T-cell (primary cell): ENCODE data around the gene TXNDC2. TPM values are rescaled to one million over a fixed set of nuclear protein-coding genes. Genes with fewer than 3 reads are reported as not detected.
"Not testable (repeated sequence)": the region's sequence is repeated elsewhere in the genome, so short reads cannot be mapped to it uniquely, and the experiment has no call there.

Source experiments
- ATAC-seq, 4 experiments: fragments of 200-7000 bp in 3 of 4; fragments of 150-1000 bp in 1 of 4; cut with Tn5 transposase; replicated peaks in 1 of 4; 1 replicate in 3 of 4; 2 replicates in 1 of 4; pipeline ENCODE4 v1.10.0; 2021; ENCODE audit warnings: moderate library complexity in 3 of 4, mild to moderate bottlenecking in 2 of 4, moderate number of reproducible peaks in 1 of 4
- CTCF ChIA-PET, 2 donors: fragments of 300-600 bp; sonication (Branson Sonifier 250); formaldehyde crosslinking; loops; one replicate each; lab custom pipeline; 2022; ENCODE audit warnings: antibody characterized with exemption in 2 of 2; lab: Charles Lee
- POLR2A ChIA-PET, 2 donors: fragments of 300-600 bp; sonication (Branson Sonifier 250); formaldehyde crosslinking; loops; one replicate each; lab custom pipeline; 2022; ENCODE audit warnings: antibody characterized with exemption in 2 of 2; lab: Charles Lee
- DNase-seq, 35 experiments: peaks; one replicate each; pipeline versions ENCODE4 v3.0.0 to v3.0.0-alpha.2; 2013 to 2023
- H3K27ac ChIP-seq: one replicate; pipeline ENCODE4 v1.5.1; 2013; ENCODE audit warnings: low read length
- H3K27me3 ChIP-seq, 2 experiments: replicated peaks in 1 of 2; 1 replicate in 1 of 2; 2 replicates in 1 of 2; pipeline versions ENCODE4 v1.6.1 to v1.7.0; 2013; ENCODE audit warnings: low read length in 1 of 2, mixed read lengths in 1 of 2; ENCODE audit not compliant: control insufficient read depth in 2 of 2, insufficient read depth in 2 of 2; ENCODE audit errors: extremely low read depth in 1 of 2
- H3K36me3 ChIP-seq, 2 donors: 1 replicate in 1 of 2; 2 replicates in 1 of 2; pipeline versions ENCODE4 v1.6.1 to v1.7.0; 2013; ENCODE audit warnings: low read length in 1 of 2; ENCODE audit not compliant: control insufficient read depth in 2 of 2, insufficient read depth in 1 of 2; ENCODE audit errors: extremely low read depth in 1 of 2
- H3K4me1 ChIP-seq, 2 experiments: 1 replicate in 1 of 2; 2 replicates in 1 of 2; pipeline versions ENCODE4 v1.6.1 to v1.7.0; 2013; ENCODE audit warnings: low read length in 2 of 2, mixed read lengths in 1 of 2; ENCODE audit not compliant: insufficient read depth in 2 of 2, control insufficient read depth in 1 of 2; ENCODE audit errors: extremely low read depth in 1 of 2
- H3K4me3 ChIP-seq, 2 donors: 1 replicate in 1 of 2; 2 replicates in 1 of 2; pipeline versions ENCODE4 v1.5.1 to v1.7.0; 2013; ENCODE audit warnings: mild to moderate bottlenecking in 2 of 2, low read length in 1 of 2, moderate library complexity in 1 of 2; ENCODE audit not compliant: control insufficient read depth in 1 of 2; ENCODE audit errors: extremely low read depth in 1 of 2
- H3K9me3 ChIP-seq: 2 replicates; pipeline ENCODE4 v1.7.0; 2013
- H3K27ac Mint-ChIP-seq, 2 donors: one replicate each; pipeline ENCODE4 v1.8.0; 2020 to 2021; ENCODE audit warnings: mild to moderate bottlenecking in 2 of 2, mixed read lengths in 2 of 2
- H3K27me3 Mint-ChIP-seq, 2 donors: one replicate each; pipeline ENCODE4 v1.8.0; 2021 to 2022; ENCODE audit warnings: mixed read lengths in 2 of 2
- H3K36me3 Mint-ChIP-seq: one replicate; pipeline ENCODE4 v1.8.0; 2021; ENCODE audit warnings: mixed read lengths
- H3K4me1 Mint-ChIP-seq, 3 donors: one replicate each; pipeline ENCODE4 v1.8.0; 2020 to 2022; ENCODE audit warnings: mixed read lengths in 3 of 3, mild to moderate bottlenecking in 1 of 3
- H3K4me3 Mint-ChIP-seq, 3 donors: one replicate each; pipeline ENCODE4 v1.8.0; 2020 to 2022; ENCODE audit warnings: mild to moderate bottlenecking in 3 of 3, mixed read lengths in 3 of 3, moderate library complexity in 3 of 3
- H3K9me3 Mint-ChIP-seq, 3 donors: one replicate each; pipeline ENCODE4 v1.8.0; 2020 to 2022; ENCODE audit warnings: mixed read lengths in 3 of 3
- WGBS: methylation state at CpG from one replicate; pipeline ENCODE4 v1.1.5; 2013; ENCODE audit warnings: missing lambda C conversion rate; ENCODE audit not compliant: insufficient coverage; 5-methylcytosine and 5-hydroxymethylcytosine counted together
- total RNA-seq, 35 experiments: library from RNA in 6 of 35; stranded (reverse) in 6 of 35; fragments of 120-200 nt in 1 of 35; gene quantifications; one replicate each; pipeline versions ENCODE4 v1.2.1 to v1.2.4 and lab custom pipeline; 2013 to 2026

TXNDC2 gene
- total RNA-seq, 5 donors from 2014 or later (not counting 1 experiment from before 2014, with no cell fraction given), result not detected

DNA sequence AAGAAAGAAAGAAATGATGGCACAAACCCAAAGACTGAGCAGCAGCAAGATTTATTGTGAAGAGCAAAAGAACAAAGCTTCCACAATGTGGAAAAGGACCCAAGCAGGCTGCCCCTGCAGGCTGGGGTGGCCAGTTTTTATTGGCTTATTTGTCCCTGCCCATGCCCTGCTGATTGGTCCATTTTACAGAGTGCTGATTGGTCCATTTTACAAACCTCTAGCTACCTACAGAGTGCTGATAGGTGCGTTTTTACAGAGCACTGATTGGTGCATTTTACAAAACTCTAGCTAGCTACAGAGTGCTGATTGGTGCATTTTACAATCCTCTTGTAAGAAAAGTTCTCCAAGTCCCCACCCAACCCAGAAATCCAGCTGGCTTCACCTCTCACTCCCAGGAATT, 26.5 kb downstream of the TXNDC2 start:
- DNase-seq, result peak in 1 of 35 experiments; percentile 3
- H3K4me1 Mint-ChIP-seq, result peaks cover 26 to 30% (median 27%) of the 10 kb centered on the region in 3 donors
- CTCF ChIA-PET, result interaction anchor here in 1 of 2 donors (0.7 kb wide), 1 partner anchor 580 kb away, joined by 3 read pairs; no protein-coding TSS in a partner anchor
- not testable (repeated sequence) for H3K27me3 ChIP-seq, H3K27me3 Mint-ChIP-seq, H3K4me3 Mint-ChIP-seq, ATAC-seq, H3K36me3 ChIP-seq, H3K9me3 Mint-ChIP-seq, H3K4me3 ChIP-seq, H3K27ac Mint-ChIP-seq, H3K9me3 ChIP-seq, H3K36me3 Mint-ChIP-seq, H3K27ac ChIP-seq
- POLR2A ChIA-PET, result interaction anchor here in 1 of 2 donors (0.6 kb wide), 1 partner anchor 822 kb away, joined by 3 read pairs; no protein-coding TSS in a partner anchor
- WGBS, result 100% methylated on average over 1 of the region's 1 CpG
- peaks cover 8 to 18% of the 10 kb centered on the region in 2 experiments for H3K4me1 ChIP-seq

- Mint-ChIP-seq H3K36me3 (no peaks in the 10 kb centered on the region), H3K9me3 (no peaks in the 10 kb centered on the region), H3K27me3 (peaks cover 0 to 6% of the 10 kb centered on the region in 2 donors), H3K4me3 (peak overlapping the region; percentile 80 to 89 (median 88)), H3K27ac (peak overlapping the region; percentile 92 to 99), H3K4me1 (peaks cover 26 to 31% (median 27%) of the 10 kb centered on the region in 3 donors)
- ChIA-PET POLR2A (interaction anchor here in 1 of 2 donors (0.5 to 0.7 kb wide), 4 partner anchors 14 to 1217 kb away, joined by 3 to 4 read pairs (median 3); no protein-coding TSS in a partner anchor), CTCF (interaction anchor here in 1 of 2 donors (1.1 kb wide), 1 partner anchor 37 kb away, joined by 4 read pairs; no protein-coding TSS in a partner anchor)
- no peaks in the 10 kb centered on the region for H3K9me3 ChIP-seq
- H3K27me3 ChIP-seq, result no peaks in the 10 kb centered on the region
- 50% methylated on average over 3 of the region's 12 CpGs for WGBS
- peaks cover 13 to 24% of the 10 kb centered on the region in 2 experiments for H3K4me1 ChIP-seq
- ATAC-seq (no peak), DNase-seq (no peak)
- peak overlapping the region; percentile 82 for H3K27ac ChIP-seq
- no peaks in the 10 kb centered on the region for H3K36me3 ChIP-seq
- peak overlapping the region; percentile 61 to 63 for H3K4me3 ChIP-seq
These were observed 27.4 kb downstream of the TXNDC2 start for GRCh38 chr18:9913151-9913525.

DNA sequence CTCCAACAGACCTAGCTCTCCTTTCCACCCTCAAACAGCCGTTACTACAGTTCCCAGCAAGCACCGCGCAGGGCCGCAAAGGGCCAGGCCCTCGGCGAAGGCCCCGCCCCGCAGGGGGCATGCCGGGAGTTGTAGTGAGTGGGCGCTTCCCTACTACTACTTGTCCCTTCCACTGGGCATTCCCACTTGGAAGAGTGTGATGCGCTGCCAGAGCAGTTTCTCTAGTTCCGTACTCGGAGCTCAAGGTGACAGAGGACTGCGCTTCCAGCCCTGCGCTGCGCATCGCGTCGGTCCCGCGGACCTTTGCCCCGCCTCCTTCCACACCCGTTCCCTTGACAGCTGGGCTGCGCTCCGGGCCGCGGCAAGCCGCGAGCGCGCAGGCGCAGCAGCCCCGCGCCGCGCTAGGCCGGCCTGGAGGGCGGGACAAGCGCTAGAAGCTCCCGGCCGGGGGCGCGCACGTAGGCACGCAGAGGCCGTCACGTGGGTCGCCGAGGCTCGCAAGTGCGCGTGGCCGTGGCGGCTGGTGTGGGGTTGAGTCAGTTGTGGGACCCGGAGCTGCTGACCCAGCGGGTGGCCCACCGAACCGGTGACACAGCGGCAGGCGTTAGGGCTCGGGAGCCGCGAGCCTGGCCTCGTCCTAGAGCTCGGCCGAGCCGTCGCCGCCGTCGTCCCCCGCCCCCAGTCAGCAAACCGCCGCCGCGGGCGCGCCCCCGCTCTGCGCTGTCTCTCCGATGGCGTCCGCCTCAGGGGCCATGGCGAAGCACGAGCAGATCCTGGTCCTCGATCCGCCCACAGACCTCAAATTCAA, 28.0 kb downstream of the TXNDC2 start, which contains the start of gene VAPA:
VAPA (plus strand) TSS at position 491 of the 808 bp plus-strand sequence; CDS start at position 732, 241 bp downstream.
- ATAC-seq (peak; percentile 84 to 89 (median 84)), DNase-seq (peak; percentile 87 to 98 (median 92))
- no peaks in the 10 kb centered on the region for H3K9me3 ChIP-seq
- CTCF ChIA-PET, result interaction anchor here in 1 of 2 donors (1.1 kb wide), 1 partner anchor 37 kb away, joined by 4 read pairs; no protein-coding TSS in a partner anchor
- peaks cover 14 to 30% of the 10 kb centered on the region in 2 experiments for H3K4me1 ChIP-seq
- POLR2A ChIA-PET, result interaction anchor here in 1 of 2 donors (0.5 to 0.7 kb wide), 4 partner anchors 14 to 1218 kb away, joined by 3 to 4 read pairs (median 3); no protein-coding TSS in a partner anchor
- no peaks in the 10 kb centered on the region for H3K36me3 ChIP-seq
- Mint-ChIP-seq H3K27ac (peak within 1 kb of the TSS; percentile 92 to 99), H3K9me3 (no peaks in the 10 kb centered on the region), H3K27me3 (peaks cover 0 to 6% of the 10 kb centered on the region in 2 donors), H3K4me1 (peaks cover 26 to 31% (median 27%) of the 10 kb centered on the region in 3 donors), H3K4me3 (peak within 1 kb of the TSS; percentile 88 to 89 (median 89)), H3K36me3 (no peaks in the 10 kb centered on the region)
- WGBS, result under 1% methylated on average over 80 of the region's 87 CpGs
- H3K27me3 ChIP-seq, result no peaks in the 10 kb centered on the region
- H3K27ac ChIP-seq, result peak within 1 kb of the TSS; percentile 87
- peak within 1 kb of the TSS; percentile 63 to 81 for H3K4me3 ChIP-seq

DNA sequence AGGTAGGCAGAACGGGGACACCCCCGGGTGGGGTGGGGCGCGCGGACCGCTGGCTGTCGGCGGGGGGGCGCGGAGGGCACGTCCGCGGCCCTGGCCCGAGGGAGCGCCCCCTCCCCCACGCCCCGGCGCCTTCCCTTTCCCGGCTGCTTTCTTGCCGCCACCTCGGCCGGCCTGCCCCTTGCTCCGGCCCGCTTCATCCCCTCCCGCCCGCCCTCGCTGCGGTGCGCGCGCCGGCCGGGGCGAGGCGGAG, 28.5 kb downstream of the TXNDC2 start:
- peaks cover 0 to 2% of the 10 kb centered on the region in 2 donors for H3K27me3 Mint-ChIP-seq
- peak in 2 of 35 experiments; percentile 2 to 11 for DNase-seq
- Histone ChIP-seq H3K36me3 (no peaks in the 10 kb centered on the region), H3K4me1 (peaks cover 18 to 33% of the 10 kb centered on the region in 2 experiments), H3K27me3 (no peaks in the 10 kb centered on the region), H3K9me3 (no peaks in the 10 kb centered on the region), H3K27ac (peak overlapping the region; percentile 71), H3K4me3 (peak overlapping the region; percentile 61 to 63)
- peak overlapping the region; percentile 80 to 89 (median 88) for H3K4me3 Mint-ChIP-seq
- POLR2A ChIA-PET, result no interaction called here
- CTCF ChIA-PET, result interaction anchor here in 1 of 2 donors (1.1 kb wide), 1 partner anchor 36 kb away, joined by 4 read pairs; no protein-coding TSS in a partner anchor
- under 1% methylated on average over 35 of the region's 35 CpGs for WGBS
- ATAC-seq, result no peak
- peak overlapping the region in 1 of 2 donors; percentile 79 for H3K27ac Mint-ChIP-seq
- H3K9me3 Mint-ChIP-seq, result no peaks in the 10 kb centered on the region
- no peaks in the 10 kb centered on the region for H3K36me3 Mint-ChIP-seq
- H3K4me1 Mint-ChIP-seq, result peaks cover 26 to 31% (median 27%) of the 10 kb centered on the region in 3 donors

DNA sequence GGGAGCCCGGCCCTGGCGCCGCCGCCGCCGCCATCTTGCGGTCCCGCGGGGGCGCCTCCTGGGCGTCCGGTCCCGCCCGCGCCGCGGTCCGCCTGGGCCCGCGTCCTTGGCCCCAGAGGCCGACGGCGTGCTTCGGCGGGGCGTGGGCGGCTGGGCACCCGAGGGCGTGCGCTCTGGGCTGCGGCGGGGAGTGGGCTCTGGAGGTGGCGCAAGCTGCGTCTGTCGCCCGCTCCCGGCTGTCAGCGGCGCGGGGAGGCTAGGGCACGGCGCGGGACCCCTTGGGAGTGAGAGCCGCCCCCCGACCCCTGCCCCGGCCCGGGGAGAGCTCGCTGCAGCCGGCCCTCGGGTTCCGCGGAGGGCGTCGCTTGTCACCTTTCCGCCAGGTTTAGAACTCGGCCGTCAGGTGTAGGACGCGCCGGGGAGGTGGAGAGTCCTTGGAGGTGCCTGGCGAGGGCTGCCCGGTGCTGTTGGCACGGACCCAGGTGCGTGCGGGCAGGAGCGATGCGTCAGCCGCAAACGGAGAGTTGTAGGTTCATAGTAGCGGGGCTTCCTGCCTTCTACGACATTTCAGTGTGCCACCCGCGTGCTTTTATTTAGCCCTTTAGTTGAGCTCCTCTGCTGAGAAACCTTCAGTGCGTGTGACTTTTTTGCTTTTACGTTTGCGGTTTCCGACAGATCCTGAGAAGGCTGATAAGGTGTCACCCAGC, 29.0 kb downstream of the TXNDC2 start:
- under 1% methylated on average over 77 of the region's 77 CpGs for WGBS
- DNase-seq, result peak; percentile 46 to 90 (median 73)
- peaks cover 26 to 31% (median 27%) of the 10 kb centered on the region in 3 donors for H3K4me1 Mint-ChIP-seq
- Histone ChIP-seq H3K4me3 (peak overlapping the region; percentile 63 to 81), H3K27me3 (no peaks in the 10 kb centered on the region), H3K9me3 (no peaks in the 10 kb centered on the region), H3K4me1 (peaks cover 22 to 36% of the 10 kb centered on the region in 2 experiments), H3K36me3 (no peaks in the 10 kb centered on the region), H3K27ac (peak overlapping the region; percentile 87)
- H3K4me3 Mint-ChIP-seq, result peak overlapping the region; percentile 88 to 89 (median 89)
- no peaks in the 10 kb centered on the region for H3K27me3 Mint-ChIP-seq
- H3K27ac Mint-ChIP-seq, result peak overlapping the region; percentile 90 to 92
- H3K36me3 Mint-ChIP-seq, result no peaks in the 10 kb centered on the region
- ATAC-seq, result peak; percentile 21 to 36 (median 34)
- ChIA-PET CTCF (interaction anchor here in 1 of 2 donors (0.9 to 1.0 kb wide), 2 partner anchors 9 to 611 kb away, joined by 3 to 4 read pairs; partner anchors contain the start of gene NAPG), POLR2A (interaction anchor here (0.5 to 1.6 kb wide), 9 partner anchors 10 to 759 kb away, joined by 3 to 10 read pairs (median 4); partner anchors contain the start of gene NAPG (in 1 of the 2))
- no peaks in the 10 kb centered on the region for H3K9me3 Mint-ChIP-seq
